ENCODE data around the gene TPSAB1.

DNA sequence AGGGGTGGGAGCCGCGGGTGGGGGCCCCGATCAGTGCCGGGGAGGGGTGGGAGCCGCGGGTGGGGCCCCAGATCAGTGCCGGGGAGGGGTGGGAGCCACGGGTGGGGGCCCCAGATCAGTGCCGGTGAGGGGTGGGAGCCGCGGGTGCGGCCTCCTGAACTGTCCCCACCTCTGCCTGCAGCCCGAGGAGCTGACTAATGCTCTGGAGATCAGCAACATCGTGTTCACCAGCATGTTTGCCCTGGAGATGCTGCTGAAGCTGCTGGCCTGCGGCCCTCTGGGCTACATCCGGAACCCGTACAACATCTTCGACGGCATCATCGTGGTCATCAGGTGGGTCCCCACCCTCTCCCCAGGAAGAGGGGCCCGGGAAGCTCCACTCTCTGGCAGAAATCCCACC, 35.6 kb upstream of the TPSAB1 start:
- TF ChIP-seq FOXA1 (IDR thresholded peaks at IDR 0.05) (no peak), YY1 (IDR thresholded peaks at IDR 0.05) (no peak), HNF4A (conservative IDR thresholded peaks at IDR 0.05) (no peak)
- TF ChIP-seq, protein P1, sequence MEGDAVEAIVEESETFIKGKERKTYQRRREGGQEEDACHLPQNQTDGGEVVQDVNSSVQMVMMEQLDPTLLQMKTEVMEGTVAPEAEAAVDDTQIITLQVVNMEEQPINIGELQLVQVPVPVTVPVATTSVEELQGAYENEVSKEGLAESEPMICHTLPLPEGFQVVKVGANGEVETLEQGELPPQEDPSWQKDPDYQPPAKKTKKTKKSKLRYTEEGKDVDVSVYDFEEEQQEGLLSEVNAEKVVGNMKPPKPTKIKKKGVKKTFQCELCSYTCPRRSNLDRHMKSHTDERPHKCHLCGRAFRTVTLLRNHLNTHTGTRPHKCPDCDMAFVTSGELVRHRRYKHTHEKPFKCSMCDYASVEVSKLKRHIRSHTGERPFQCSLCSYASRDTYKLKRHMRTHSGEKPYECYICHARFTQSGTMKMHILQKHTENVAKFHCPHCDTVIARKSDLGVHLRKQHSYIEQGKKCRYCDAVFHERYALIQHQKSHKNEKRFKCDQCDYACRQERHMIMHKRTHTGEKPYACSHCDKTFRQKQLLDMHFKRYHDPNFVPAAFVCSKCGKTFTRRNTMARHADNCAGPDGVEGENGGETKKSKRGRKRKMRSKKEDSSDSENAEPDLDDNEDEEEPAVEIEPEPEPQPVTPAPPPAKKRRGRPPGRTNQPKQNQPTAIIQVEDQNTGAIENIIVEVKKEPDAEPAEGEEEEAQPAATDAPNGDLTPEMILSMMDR (IDR thresholded peaks at IDR 0.05; ENCODE audit: low read depth, low read length, missing input control), result no peak
